ENCODE results near the gene PRDM9.

PRDM9 gene

GRCh38 chr5:23468658-23469057 is 38.8 kb upstream of the PRDM9 start:
- Histone ChIP-seq H3K27ac (no peak overlapping the region), H3K79me2 (no peaks in the 10 kb centered on the region), H3K9ac (no peak overlapping the region), H2AFZ (no peak overlapping the region), H3K4me2 (ENCODE audit: low read length) (no peak overlapping the region), H3K4me3 (ENCODE audit: low read depth, low read length) (no peak overlapping the region), H3K4me1 (no peaks in the 10 kb centered on the region), H3K27me3 (ENCODE audit: control insufficient read depth, insufficient read depth, low read length) (no peaks in the 10 kb centered on the region), H3K36me3 (ENCODE audit: control insufficient read depth, insufficient read depth, low read length) (no peaks in the 10 kb centered on the region), H3K9me3 (ENCODE audit: control insufficient read depth, low read length) (no peaks in the 10 kb centered on the region)
- TF ChIP-seq, protein P1, sequence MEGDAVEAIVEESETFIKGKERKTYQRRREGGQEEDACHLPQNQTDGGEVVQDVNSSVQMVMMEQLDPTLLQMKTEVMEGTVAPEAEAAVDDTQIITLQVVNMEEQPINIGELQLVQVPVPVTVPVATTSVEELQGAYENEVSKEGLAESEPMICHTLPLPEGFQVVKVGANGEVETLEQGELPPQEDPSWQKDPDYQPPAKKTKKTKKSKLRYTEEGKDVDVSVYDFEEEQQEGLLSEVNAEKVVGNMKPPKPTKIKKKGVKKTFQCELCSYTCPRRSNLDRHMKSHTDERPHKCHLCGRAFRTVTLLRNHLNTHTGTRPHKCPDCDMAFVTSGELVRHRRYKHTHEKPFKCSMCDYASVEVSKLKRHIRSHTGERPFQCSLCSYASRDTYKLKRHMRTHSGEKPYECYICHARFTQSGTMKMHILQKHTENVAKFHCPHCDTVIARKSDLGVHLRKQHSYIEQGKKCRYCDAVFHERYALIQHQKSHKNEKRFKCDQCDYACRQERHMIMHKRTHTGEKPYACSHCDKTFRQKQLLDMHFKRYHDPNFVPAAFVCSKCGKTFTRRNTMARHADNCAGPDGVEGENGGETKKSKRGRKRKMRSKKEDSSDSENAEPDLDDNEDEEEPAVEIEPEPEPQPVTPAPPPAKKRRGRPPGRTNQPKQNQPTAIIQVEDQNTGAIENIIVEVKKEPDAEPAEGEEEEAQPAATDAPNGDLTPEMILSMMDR (IDR thresholded peaks at IDR 0.05), result no peak

DNA sequence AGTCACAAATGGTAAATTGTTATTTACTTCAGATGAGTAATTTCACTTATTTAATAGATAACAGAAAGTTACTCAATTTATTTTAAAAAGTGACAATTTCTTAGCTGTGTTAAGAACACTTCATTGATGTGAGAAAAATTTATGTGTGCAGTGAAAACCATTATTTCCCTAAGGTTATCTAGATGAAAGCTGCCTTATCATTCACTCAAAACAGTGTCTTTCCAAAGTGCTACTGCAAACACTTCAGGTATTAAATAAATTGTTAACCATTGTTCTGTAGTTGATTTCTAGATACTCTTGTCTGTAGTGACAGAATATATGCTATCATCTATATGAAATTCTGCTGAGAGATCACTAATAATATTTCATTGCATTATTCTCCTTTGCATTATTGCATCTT is 33.5 kb upstream of the PRDM9 start:
- H3K9me3 ChIP-seq (ENCODE audit: control insufficient read depth, low read length), result no peaks in the 10 kb centered on the region
- H3K9ac ChIP-seq, result no peak overlapping the region
- no peak overlapping the region for H3K4me3 ChIP-seq (ENCODE audit: low read depth, low read length)
- TF ChIP-seq, protein P1 (IDR thresholded peaks at IDR 0.05), result no peak
- H3K36me3 ChIP-seq (ENCODE audit: control insufficient read depth, insufficient read depth, low read length), result no peaks in the 10 kb centered on the region
- H3K4me2 ChIP-seq (ENCODE audit: low read length), result no peak overlapping the region
- no peak overlapping the region for H3K27ac ChIP-seq
- no peaks in the 10 kb centered on the region for H3K4me1 ChIP-seq
- no peaks in the 10 kb centered on the region for H3K27me3 ChIP-seq (ENCODE audit: control insufficient read depth, insufficient read depth, low read length)
- H3K79me2 ChIP-seq, result no peaks in the 10 kb centered on the region
- H2AFZ ChIP-seq, result no peak overlapping the region

- H2AFZ ChIP-seq, result no peak overlapping the region
- H3K9me3 ChIP-seq (ENCODE audit: control insufficient read depth, low read length), result no peaks in the 10 kb centered on the region
- no peak overlapping the region for H3K27ac ChIP-seq
- H3K4me1 ChIP-seq, result no peaks in the 10 kb centered on the region
- H3K4me3 ChIP-seq (ENCODE audit: low read depth, low read length), result no peak overlapping the region
- H3K79me2 ChIP-seq, result no peaks in the 10 kb centered on the region
- TF ChIP-seq, protein P1 (IDR thresholded peaks at IDR 0.05), result no peak
- no peaks in the 10 kb centered on the region for H3K27me3 ChIP-seq (ENCODE audit: control insufficient read depth, insufficient read depth, low read length)
- no peaks in the 10 kb centered on the region for H3K36me3 ChIP-seq (ENCODE audit: control insufficient read depth, insufficient read depth, low read length)
- no peak overlapping the region for H3K9ac ChIP-seq
- no peak overlapping the region for H3K4me2 ChIP-seq (ENCODE audit: low read length)
Measured at GRCh38 chr5:23474315-23474714, 33.1 kb upstream of the PRDM9 start.

DNA sequence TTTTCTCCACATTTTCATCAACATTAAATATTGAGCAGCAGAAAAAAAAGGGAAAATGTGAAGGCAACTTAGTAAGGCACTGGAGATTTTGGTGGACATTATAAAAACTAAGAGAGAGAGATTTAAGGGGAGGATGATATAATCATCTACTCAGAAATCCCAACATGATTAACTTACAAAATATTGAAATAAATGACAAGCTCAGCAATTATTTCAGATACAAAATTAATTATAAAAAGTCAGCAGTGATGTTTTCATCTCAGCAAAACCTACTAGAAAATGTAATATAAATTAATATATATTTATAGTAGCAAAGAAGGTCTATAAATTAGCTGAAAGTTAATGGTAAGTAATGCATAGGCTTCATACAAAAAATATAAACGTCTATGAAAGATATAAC is 30.8 kb upstream of the PRDM9 start:
- no peaks in the 10 kb centered on the region for H3K4me1 ChIP-seq
- H3K4me2 ChIP-seq (ENCODE audit: low read length), result no peak overlapping the region
- H3K9me3 ChIP-seq (ENCODE audit: control insufficient read depth, low read length), result no peaks in the 10 kb centered on the region
- no peak overlapping the region for H3K27ac ChIP-seq
- no peak overlapping the region for H2AFZ ChIP-seq
- no peak overlapping the region for H3K9ac ChIP-seq
- H3K27me3 ChIP-seq (ENCODE audit: control insufficient read depth, insufficient read depth, low read length), result no peaks in the 10 kb centered on the region
- no peaks in the 10 kb centered on the region for H3K36me3 ChIP-seq (ENCODE audit: control insufficient read depth, insufficient read depth, low read length)
- H3K79me2 ChIP-seq, result no peaks in the 10 kb centered on the region
- no peak overlapping the region for H3K4me3 ChIP-seq (ENCODE audit: low read depth, low read length)
- TF ChIP-seq, protein P1 (IDR thresholded peaks at IDR 0.05), result no peak

- H3K27ac ChIP-seq, result no peak overlapping the region
- H3K36me3 ChIP-seq (ENCODE audit: control insufficient read depth, insufficient read depth, low read length), result no peaks in the 10 kb centered on the region
- H3K4me3 ChIP-seq (ENCODE audit: low read depth, low read length), result no peak overlapping the region
- no peak overlapping the region for H3K9ac ChIP-seq
- no peaks in the 10 kb centered on the region for H3K9me3 ChIP-seq (ENCODE audit: control insufficient read depth, low read length)
- TF ChIP-seq, protein P1 (IDR thresholded peaks at IDR 0.05), result no peak
- no peak overlapping the region for H2AFZ ChIP-seq
- H3K27me3 ChIP-seq (ENCODE audit: control insufficient read depth, insufficient read depth, low read length), result no peaks in the 10 kb centered on the region
- no peaks in the 10 kb centered on the region for H3K79me2 ChIP-seq
- no peak overlapping the region for H3K4me2 ChIP-seq (ENCODE audit: low read length)
- H3K4me1 ChIP-seq, result no peaks in the 10 kb centered on the region
Measured at GRCh38 chr5:23482642-23483041, 24.8 kb upstream of the PRDM9 start.
